Spleen (tissue), 11 donors: ENCODE data around the gene SORBS1. TPM values are rescaled to one million over a fixed set of nuclear protein-coding genes. Genes with fewer than 3 reads are reported as not detected.

Experiments used
- DNase-seq: peaks from one replicate; pipeline ENCODE4 v3.0.0-alpha.2; 2020
- H3K27ac ChIP-seq, 8 donors: fragments of 200-600 bp; sonication (generic) in 7 of 8; 1 replicate in 4 of 8; 2 replicates in 4 of 8; pipeline versions ENCODE4 v1.5.0 to v1.8.0; 2016 to 2021; ENCODE audit warnings: inconsistent platforms in 4 of 8, mild to moderate bottlenecking in 4 of 8, moderate library complexity in 1 of 8
- H3K27me3 ChIP-seq, 7 donors: fragments of 200-600 bp; sonication (generic) in 6 of 7; replicated peaks in 1 of 7; 1 replicate in 4 of 7; 2 replicates in 3 of 7; pipeline versions ENCODE4 v1.5.0 to v1.8.0; 2016 to 2021; ENCODE audit warnings: inconsistent platforms in 3 of 7, mild to moderate bottlenecking in 1 of 7
- H3K36me3 ChIP-seq, 6 donors: fragments of 200-600 bp; sonication (generic) in 5 of 6; 1 replicate in 4 of 6; 2 replicates in 2 of 6; pipeline versions ENCODE4 v1.5.0 to v1.8.0; 2016 to 2021; ENCODE audit warnings: inconsistent platforms in 2 of 6
- H3K4me1 ChIP-seq, 6 donors: fragments of 200-600 bp; sonication (generic) in 5 of 6; 1 replicate in 3 of 6; 2 replicates in 3 of 6; pipeline versions ENCODE4 v1.5.0 to v1.8.0; 2016 to 2021; ENCODE audit warnings: inconsistent platforms in 3 of 6
- H3K4me3 ChIP-seq, 8 donors: fragments of 200-600 bp; sonication (generic) in 7 of 8; 1 replicate in 4 of 8; 2 replicates in 4 of 8; pipeline versions ENCODE4 v1.5.0 to v1.8.0; 2016 to 2021; ENCODE audit warnings: inconsistent platforms in 4 of 8, mild to moderate bottlenecking in 4 of 8, moderate library complexity in 2 of 8
- H3K9me3 ChIP-seq, 8 donors: fragments of 200-600 bp; sonication (generic) in 7 of 8; 1 replicate in 4 of 8; 2 replicates in 4 of 8; pipeline versions ENCODE4 v1.5.0 to v1.8.0; 2016 to 2021; ENCODE audit warnings: inconsistent platforms in 4 of 8
- POLR2A ChIP-seq, 3 donors: fragments of 450-650 bp; IDR thresholded peaks; one replicate each; pipeline ENCODE4 v1.5.1; 2017; ENCODE audit warnings: antibody characterized with exemption in 3 of 3, mild to moderate bottlenecking in 1 of 3
- POLR2AphosphoS5 ChIP-seq, 3 donors: sonication (generic); formaldehyde crosslinking; IDR thresholded peaks; one replicate each; pipeline ENCODE4 v1.5.1; 2017; ENCODE audit warnings: antibody characterized with exemption in 3 of 3
- WGBS, 5 donors: extraction: QIAGEN DNeasy Blood & Tissue Kit in 3 of 5; methylation state at CpG; one replicate each; pipeline versions ENCODE4 v1.1.5 to v1.1.7; 2013 to 2018; 5-methylcytosine and 5-hydroxymethylcytosine counted together
- intact Hi-C: fragments of 100-400 bp; cut with DNase I; formaldehyde crosslinking; loops from one replicate; pipeline ENCODE4 v1.15.0; 2023; ENCODE audit warnings: low total_unique reads
- polyA plus RNA-seq, 3 donors: library from polyadenylated mRNA; stranded (reverse); fragments of 200-250 nt; gene quantifications; one replicate each; pipeline ENCODE4 v1.2.1, GENCODE V29; 2013
- total RNA-seq, 7 donors: library from RNA; depleted of rRNA in 3 of 7; stranded (reverse); fragments of >200 nt in 3 of 7; fragmentation: NEBNext Ultra II Directional in 4 of 7; extraction: Animal tissue kit (Norgen Biotek cat#: 25700) in 4 of 7; gene quantifications; one replicate each; pipeline versions ENCODE4 v1.1.0 to v1.2.1, GENCODE V29; 2016 to 2021
- TF ChIP-seq, protein P1 (sequence below), 11 experiments: fragments of 200-600 bp in 7 of 11; fragments of 450-650 bp in 4 of 11; sonication (generic) in 4 of 11; IDR thresholded peaks in 8 of 11; conservative IDR thresholded peaks in 3 of 11; 1 replicate in 7 of 11; 2 replicates in 4 of 11; pipeline versions ENCODE4 v1.4.0 to v1.8.0; 2016 to 2021; ENCODE audit warnings: antibody characterized with exemption in 11 of 11, inconsistent platforms in 4 of 11, mild to moderate bottlenecking in 1 of 11
- donor health status: healthy with polysubstance abuse.
- donor health status: DM: no; HTN: no; CAD: no; lungs with moderate emphysema.
- donor health status: DM: no; HTN: no; CAD: no.
- donor health status: Bipolar disorder and iron deficiency.
- donor health status: healthy.
- donor health status: DM: no; HTN: no; CAD: no.
- donor health status: DM: yes; HTN: yes; CAD: no.

The SORBS1 gene
- total and polyA plus RNA-seq, 10 donors, result 2.8 to 30.8 (median 18.1) TPM

DNA sequence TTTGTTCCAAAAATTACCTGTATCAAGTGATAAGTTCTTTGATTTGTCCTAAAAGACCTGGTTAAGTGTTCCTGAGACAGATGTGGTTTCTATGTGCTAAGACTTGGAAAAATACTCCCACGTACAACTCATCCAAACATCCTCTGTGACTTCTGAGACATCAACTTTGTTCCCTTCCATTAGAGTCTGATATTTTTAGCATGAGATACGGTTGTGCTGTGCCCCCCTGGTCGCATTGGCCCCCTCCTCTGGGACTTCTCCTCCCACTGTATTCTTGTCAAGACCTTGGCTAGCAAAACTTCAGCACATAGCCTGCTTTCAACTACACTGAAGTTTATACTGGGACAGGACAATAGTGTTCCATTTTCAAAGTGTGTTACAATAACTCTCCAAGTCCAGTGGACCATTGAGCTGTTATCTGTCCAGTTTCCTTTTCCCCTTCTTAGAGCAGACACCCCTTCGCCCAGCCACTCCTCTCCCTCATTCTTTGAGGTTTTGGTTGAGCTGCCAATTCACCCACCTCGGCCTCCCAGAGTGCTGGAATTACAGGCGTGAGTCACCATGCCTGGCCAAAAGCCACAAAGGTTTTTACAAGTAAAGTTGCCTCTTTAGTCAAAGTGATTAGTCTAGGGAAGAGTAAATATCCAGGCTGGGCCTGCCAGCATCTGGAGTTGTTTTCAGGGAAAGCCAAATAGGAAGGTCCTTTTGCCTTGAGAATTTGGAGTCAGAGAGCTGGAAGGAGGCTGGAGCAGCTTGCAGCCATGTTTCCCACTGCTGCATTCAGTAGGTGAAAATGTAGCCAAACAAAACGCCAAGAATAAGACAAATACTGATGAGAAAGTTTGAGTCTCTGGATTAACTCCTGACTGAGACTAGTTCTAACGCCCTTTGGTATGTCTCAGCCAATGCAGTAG is 252.5 kb downstream of the SORBS1 start:
- Histone ChIP-seq H3K4me1 (peaks cover 0 to 14% (median 8%) of the 10 kb centered on the region in 6 donors), H3K27ac (peak overlapping the region in 3 of 8 donors; percentile 9 to 40 (median 37)), H3K36me3 (peaks cover 0 to 1% (median 0%) of the 10 kb centered on the region in 6 donors), H3K9me3 (no peaks in the 10 kb centered on the region), H3K27me3 (no peaks in the 10 kb centered on the region), H3K4me3 (no peak overlapping the region)
- intact Hi-C loops, result no loop called here
- TF ChIP-seq, protein P1, sequence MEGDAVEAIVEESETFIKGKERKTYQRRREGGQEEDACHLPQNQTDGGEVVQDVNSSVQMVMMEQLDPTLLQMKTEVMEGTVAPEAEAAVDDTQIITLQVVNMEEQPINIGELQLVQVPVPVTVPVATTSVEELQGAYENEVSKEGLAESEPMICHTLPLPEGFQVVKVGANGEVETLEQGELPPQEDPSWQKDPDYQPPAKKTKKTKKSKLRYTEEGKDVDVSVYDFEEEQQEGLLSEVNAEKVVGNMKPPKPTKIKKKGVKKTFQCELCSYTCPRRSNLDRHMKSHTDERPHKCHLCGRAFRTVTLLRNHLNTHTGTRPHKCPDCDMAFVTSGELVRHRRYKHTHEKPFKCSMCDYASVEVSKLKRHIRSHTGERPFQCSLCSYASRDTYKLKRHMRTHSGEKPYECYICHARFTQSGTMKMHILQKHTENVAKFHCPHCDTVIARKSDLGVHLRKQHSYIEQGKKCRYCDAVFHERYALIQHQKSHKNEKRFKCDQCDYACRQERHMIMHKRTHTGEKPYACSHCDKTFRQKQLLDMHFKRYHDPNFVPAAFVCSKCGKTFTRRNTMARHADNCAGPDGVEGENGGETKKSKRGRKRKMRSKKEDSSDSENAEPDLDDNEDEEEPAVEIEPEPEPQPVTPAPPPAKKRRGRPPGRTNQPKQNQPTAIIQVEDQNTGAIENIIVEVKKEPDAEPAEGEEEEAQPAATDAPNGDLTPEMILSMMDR (IDR thresholded peaks at IDR 0.05 in 8 of 11, conservative IDR thresholded peaks at IDR 0.05 in 3 of 11), result no peak
- 54 to 62% (median 56%) methylated on average over 8 of the region's 8 CpGs for WGBS, 5 donors
- DNase-seq, result no peak

DNA sequence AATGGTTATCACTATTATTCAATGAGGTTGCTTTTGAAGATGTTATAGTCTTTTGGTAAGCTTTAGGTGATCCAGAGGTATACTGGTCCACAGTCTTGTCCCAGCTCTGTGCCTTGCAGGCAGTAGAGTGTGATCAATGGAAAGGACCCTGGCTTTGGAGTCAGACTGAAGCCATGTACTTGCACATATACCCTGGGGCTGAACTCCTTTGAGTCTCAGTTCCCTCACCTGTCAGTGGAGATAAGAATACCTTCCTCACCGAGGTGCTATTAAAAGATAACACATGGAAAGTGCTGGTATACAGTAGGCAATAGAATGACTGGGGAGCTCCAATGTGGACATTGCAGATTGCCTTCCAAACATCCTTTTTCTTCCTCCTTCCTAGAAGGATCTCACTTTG is 254.3 kb downstream of the SORBS1 start:
- Histone ChIP-seq H3K27ac (no peak overlapping the region), H3K4me1 (peaks cover 0 to 14% (median 8%) of the 10 kb centered on the region in 6 donors), H3K27me3 (no peaks in the 10 kb centered on the region), H3K36me3 (no peaks in the 10 kb centered on the region), H3K9me3 (no peaks in the 10 kb centered on the region), H3K4me3 (no peak overlapping the region)
- TF ChIP-seq, protein P1 (IDR thresholded peaks at IDR 0.05 in 8 of 11, conservative IDR thresholded peaks at IDR 0.05 in 3 of 11), result no peak
- TF ChIP-seq POLR2A (IDR thresholded peaks at IDR 0.05), result no peak
- TF ChIP-seq POLR2AphosphoS5 (IDR thresholded peaks at IDR 0.05), result no peak
- intact Hi-C loops, result no loop called here
- WGBS, 5 donors, result 67 to 96% (median 83%) methylated on average over 1 of the region's 1 CpG
- no peak for DNase-seq

DNA sequence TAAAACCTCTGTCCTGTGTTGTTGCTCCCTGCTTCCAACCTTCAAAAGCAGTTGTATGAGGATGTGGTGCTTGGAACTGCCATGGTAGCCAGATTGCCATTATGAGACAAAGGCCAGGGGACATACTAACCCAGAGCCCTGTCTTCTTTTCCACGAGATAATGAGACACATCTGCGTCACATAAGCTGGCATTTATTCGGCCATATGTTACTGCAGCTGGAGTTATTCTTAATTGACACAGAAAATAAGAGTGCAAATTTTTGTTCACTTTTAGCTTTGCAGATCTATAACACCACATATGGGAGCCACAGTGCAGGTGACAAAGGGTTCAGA is 254.9 kb downstream of the SORBS1 start:
- no peak overlapping the region for H3K4me3 ChIP-seq
- DNase-seq, result no peak
- TF ChIP-seq, protein P1 (IDR thresholded peaks at IDR 0.05 in 8 of 11, conservative IDR thresholded peaks at IDR 0.05 in 3 of 11), result no peak
- TF ChIP-seq POLR2AphosphoS5 (IDR thresholded peaks at IDR 0.05), result no peak
- TF ChIP-seq POLR2A (IDR thresholded peaks at IDR 0.05), result no peak
- no peaks in the 10 kb centered on the region for H3K9me3 ChIP-seq
- H3K27ac ChIP-seq, result no peak overlapping the region
- peaks cover 0 to 14% (median 8%) of the 10 kb centered on the region in 6 donors for H3K4me1 ChIP-seq
- no peaks in the 10 kb centered on the region for H3K36me3 ChIP-seq
- 78 to 95% (median 93%) methylated on average over 3 of the region's 3 CpGs for WGBS, 5 donors
- H3K27me3 ChIP-seq, result no peaks in the 10 kb centered on the region
- intact Hi-C loops, result no loop called here

DNA sequence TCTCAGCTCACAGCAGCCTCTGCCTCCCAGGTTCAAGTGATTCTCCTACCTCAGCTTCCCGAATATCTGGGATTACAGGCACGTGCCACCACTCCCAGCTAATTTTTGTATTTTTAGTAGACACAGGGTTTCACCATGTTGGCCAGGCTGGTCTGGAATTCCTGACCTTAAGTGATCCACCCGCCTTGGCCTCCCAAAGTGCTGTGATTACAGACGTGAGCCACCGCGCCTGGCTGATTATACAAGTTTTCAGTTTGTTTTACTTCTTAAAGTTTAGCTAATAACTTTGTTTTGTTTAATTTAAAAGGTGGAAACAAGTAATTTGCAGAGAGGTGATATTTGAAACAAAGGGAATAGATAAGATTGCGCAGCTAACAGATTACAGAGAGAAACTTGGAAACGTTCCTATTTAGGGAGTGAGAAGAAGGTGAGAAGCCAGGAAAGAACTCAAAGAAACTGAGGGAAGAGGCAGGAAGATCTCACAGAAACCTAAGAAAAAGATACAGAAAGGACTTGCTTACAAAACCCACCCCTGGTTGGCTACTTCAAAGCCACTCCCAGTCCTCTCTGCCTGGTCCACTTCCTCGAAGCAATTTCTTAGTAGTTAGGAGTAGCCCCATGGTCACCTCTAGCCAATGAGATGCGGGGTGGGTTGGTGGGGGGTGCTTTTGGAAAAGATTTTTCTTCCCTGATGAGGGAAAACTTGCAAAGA is 255.4 kb downstream of the SORBS1 start:
- Histone ChIP-seq H3K27ac (no peak overlapping the region), H3K4me3 (no peak overlapping the region), H3K27me3 (no peaks in the 10 kb centered on the region), H3K36me3 (no peaks in the 10 kb centered on the region), H3K4me1 (peaks cover 0 to 12% (median 8%) of the 10 kb centered on the region in 6 donors), H3K9me3 (no peaks in the 10 kb centered on the region)
- TF ChIP-seq, protein P1 (IDR thresholded peaks at IDR 0.05 in 8 of 11, conservative IDR thresholded peaks at IDR 0.05 in 3 of 11), result no peak
- TF ChIP-seq POLR2AphosphoS5 (IDR thresholded peaks at IDR 0.05) (no peak), POLR2A (IDR thresholded peaks at IDR 0.05) (no peak)
- WGBS, 5 donors, result 84 to 89% (median 88%) methylated on average over 10 of the region's 10 CpGs
- intact Hi-C loops, result no loop called here
- DNase-seq, result no peak
